ENCODE results near the gene EMC8. TPM values are rescaled to one million over a fixed set of nuclear protein-coding genes. Genes with fewer than 3 reads are reported as not detected.

Gene EMC8
- total RNA-seq, 1 donor from 2014 or later = 45.9 TPM

DNA sequence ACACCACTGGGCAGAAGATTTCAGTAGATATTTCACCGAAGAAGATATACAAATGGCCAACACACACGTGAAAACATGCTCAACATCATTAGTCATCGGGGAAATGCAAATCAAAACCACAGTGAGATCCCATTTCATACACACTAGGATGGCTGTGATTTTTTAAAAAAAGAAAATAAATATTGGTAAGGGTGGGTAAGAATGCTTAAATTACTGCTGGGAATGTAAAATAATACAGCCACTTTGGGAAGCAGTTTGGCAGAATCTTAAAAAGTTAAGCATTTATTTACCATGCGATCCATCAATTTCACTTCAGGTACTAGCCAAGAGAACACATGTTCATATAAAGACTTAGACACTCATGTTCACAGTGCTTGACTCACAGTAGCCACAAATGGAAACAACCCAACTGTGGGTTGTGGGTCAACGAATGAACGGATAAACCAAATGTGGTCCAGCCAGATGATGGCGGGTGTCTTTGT, 42.0 kb downstream of the EMC8 start:
- TF ChIP-seq, protein P1, sequence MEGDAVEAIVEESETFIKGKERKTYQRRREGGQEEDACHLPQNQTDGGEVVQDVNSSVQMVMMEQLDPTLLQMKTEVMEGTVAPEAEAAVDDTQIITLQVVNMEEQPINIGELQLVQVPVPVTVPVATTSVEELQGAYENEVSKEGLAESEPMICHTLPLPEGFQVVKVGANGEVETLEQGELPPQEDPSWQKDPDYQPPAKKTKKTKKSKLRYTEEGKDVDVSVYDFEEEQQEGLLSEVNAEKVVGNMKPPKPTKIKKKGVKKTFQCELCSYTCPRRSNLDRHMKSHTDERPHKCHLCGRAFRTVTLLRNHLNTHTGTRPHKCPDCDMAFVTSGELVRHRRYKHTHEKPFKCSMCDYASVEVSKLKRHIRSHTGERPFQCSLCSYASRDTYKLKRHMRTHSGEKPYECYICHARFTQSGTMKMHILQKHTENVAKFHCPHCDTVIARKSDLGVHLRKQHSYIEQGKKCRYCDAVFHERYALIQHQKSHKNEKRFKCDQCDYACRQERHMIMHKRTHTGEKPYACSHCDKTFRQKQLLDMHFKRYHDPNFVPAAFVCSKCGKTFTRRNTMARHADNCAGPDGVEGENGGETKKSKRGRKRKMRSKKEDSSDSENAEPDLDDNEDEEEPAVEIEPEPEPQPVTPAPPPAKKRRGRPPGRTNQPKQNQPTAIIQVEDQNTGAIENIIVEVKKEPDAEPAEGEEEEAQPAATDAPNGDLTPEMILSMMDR (conservative IDR thresholded peaks at IDR 0.05; ENCODE audit: low read depth, low read length) = no peak
- DNase-seq (ENCODE audit: low read depth) = no peak

DNA sequence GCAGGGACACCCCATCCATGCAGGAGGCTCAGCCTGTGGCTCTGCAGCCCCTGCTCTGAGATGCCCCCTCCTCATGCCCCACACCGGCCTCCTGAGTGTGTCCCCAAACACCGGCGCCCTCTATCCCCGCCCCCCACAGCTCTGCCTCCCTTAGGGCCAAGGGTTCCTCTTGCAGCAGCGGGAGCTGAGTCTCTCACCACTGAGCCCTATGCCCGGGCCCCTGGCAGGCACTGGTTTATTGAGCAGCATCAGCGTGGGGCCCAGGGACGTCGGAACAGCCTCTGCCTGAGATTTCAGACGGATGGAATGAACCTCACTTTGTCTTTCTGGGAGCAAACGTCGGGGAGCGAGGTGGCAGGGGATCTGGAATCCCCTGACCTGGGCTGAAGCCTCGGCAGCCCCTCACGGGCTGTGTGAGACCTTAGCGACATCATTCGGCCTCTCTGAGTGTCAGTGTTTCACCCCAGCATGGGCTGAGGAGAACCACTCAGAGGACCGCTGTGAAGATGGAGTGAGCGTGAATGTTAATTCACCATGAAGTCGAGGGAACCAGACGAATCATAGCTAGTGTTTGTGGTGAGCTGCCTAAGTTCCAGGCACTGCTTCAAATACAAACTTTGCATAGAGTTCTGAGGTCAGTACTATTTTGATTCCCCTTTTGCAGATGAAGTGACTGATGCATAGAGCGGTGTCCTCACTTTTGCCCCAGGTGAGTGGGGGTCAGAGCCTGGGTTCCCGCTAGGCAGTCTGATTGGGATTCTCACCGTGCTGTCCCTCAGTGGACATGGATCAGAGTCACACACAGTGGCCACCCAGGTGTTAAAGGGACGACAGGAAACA, 43.2 kb downstream of the EMC8 start:
- TF ChIP-seq, protein P1 (conservative IDR thresholded peaks at IDR 0.05; ENCODE audit: low read depth, low read length) = no peak
- H3K4me3 ChIP-seq (ENCODE audit: low read depth, low read length) = no peak overlapping the region
- DNase-seq (ENCODE audit: low read depth) = no peak

More for the DNA sequence above, 42.0 kb downstream of the EMC8 start:
- H3K4me3 ChIP-seq (ENCODE audit: low read depth, low read length) = no peak overlapping the region

DNA sequence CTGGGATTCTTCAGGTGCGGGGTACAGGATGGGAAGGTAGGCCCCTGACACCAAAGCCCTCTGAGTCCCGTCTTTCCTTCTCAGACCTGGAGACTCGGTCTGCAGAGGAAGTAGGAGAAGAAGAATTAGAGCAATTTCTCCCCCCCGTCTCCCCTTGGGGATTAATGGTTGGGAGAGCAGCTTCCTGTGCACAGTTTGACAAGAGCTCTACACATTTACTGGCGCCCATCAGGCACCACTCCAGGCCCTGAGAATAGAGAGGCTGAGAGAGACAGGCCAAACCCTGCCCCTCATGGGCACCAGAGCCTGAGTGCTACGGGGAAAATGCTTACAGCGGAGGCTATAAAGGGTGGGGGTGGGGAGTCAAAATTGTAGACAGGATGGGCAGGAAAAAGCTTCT, 44.9 kb downstream of the EMC8 start:
- DNase-seq (ENCODE audit: low read depth) = no peak
- H3K4me3 ChIP-seq (ENCODE audit: low read depth, low read length) = no peak overlapping the region
- TF ChIP-seq, protein P1 (conservative IDR thresholded peaks at IDR 0.05; ENCODE audit: low read depth, low read length) = no peak

DNA sequence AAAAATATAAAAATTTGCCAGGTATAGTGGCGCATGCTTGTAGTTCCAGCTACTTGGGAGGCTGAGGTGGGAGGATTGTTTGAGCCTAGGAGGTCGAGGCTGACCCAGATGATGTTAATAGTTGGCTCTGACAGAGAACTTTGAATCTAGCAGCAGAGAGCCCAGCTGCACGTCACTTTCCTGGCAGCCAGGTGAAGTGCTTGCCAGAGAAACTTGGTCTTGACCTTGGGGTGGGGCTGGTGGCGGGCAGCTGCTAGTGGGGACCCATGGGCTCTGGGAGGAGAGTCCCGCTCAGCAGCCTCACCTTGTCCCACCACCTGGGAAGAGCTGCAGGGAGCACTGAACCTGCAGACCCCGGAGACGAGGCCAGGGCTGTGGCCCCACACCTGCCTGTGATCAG, 45.4 kb downstream of the EMC8 start:
- no peak for DNase-seq (ENCODE audit: low read depth)
- TF ChIP-seq, protein P1 (conservative IDR thresholded peaks at IDR 0.05; ENCODE audit: low read depth, low read length) = no peak
- H3K4me3 ChIP-seq (ENCODE audit: low read depth, low read length) = no peak overlapping the region

DNA sequence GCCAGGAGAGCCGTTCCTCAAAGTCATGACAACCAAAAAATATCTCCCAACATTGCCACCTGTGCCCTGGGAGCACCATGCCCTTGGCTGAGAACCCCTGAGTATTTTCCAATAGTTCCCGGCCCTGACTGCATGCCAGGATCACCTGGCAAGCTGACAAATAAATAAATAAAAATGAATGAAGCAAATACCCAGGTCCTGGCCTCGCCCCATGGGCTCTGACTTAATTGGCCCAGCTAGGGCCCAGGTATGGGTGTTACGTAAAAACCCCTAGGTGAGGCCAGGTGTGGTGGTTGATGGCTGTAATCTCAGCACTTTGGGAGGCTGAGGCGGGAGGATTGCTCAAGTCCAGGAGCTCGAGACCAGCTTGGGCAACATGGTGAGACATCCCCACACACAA, 45.8 kb downstream of the EMC8 start:
- DNase-seq (ENCODE audit: low read depth) = no peak
- TF ChIP-seq, protein P1 (conservative IDR thresholded peaks at IDR 0.05; ENCODE audit: low read depth, low read length) = no peak
- no peak overlapping the region for H3K4me3 ChIP-seq (ENCODE audit: low read depth, low read length)

DNA sequence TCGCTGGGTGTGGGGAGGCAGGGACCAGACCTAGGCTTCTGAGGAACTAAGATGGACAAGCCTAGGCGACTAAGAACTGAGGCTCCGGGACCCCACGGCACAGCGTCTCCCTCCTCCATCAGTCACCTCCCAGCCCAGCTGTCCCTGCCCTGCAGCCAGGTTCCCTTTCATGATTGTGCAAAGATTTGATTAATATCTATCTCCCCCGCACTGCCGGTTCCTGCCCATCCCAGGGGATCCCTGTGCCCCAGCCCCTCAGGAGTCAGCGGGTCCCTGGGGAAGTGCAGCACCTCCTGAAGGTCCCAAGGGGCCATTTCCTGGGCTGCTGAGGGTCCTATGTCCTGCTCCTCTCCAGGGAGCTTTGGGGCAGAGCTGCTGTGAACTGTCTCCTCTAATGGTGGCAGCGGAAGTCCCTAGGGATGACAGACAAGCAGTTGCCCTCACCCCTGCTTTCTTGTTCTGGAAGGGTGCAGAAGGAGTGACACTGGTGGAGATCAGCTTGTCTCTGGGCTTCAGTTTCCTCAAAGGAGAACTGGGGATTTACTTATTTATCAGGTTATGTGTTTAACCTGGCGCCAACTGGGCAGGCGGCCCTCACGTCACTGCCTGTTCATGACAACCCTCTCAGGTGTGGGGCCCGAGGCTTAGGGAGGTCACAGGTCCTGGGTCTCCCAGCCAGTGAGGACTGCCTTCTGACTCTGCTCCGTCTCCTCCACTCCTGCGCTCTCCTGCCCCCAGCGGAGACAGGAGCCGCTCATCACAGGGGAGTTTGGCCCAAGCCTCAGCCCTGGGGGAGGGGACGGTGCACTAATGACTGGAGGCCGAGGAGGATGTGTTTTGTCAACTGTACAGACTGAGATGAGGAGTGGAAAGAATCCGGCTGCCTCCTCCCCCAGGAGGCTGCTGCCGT, 46.6 kb downstream of the EMC8 start:
- DNase-seq (ENCODE audit: low read depth) = no peak
- no peak overlapping the region for H3K4me3 ChIP-seq (ENCODE audit: low read depth, low read length)
- TF ChIP-seq, protein P1 (conservative IDR thresholded peaks at IDR 0.05; ENCODE audit: low read depth, low read length) = peak; percentile 18

All from epithelial cell of proximal tubule (primary cell).